NCI-H2107 treated with DMSO at 0.1 percent for 48 hours (cell line): ENCODE results near the gene ST6GALNAC4.
A peak's percentile ranks its signal among the peaks of the same experiment; 100 is the strongest.

ENCODE experiments used
- DNase-seq: peaks from one replicate; lab custom pipeline; 2025; ENCODE audit not compliant: unreplicated experiment; lab: John Stamatoyannopoulos, UW

Gene ST6GALNAC4, protein sequence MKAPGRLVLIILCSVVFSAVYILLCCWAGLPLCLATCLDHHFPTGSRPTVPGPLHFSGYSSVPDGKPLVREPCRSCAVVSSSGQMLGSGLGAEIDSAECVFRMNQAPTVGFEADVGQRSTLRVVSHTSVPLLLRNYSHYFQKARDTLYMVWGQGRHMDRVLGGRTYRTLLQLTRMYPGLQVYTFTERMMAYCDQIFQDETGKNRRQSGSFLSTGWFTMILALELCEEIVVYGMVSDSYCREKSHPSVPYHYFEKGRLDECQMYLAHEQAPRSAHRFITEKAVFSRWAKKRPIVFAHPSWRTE

DNA sequence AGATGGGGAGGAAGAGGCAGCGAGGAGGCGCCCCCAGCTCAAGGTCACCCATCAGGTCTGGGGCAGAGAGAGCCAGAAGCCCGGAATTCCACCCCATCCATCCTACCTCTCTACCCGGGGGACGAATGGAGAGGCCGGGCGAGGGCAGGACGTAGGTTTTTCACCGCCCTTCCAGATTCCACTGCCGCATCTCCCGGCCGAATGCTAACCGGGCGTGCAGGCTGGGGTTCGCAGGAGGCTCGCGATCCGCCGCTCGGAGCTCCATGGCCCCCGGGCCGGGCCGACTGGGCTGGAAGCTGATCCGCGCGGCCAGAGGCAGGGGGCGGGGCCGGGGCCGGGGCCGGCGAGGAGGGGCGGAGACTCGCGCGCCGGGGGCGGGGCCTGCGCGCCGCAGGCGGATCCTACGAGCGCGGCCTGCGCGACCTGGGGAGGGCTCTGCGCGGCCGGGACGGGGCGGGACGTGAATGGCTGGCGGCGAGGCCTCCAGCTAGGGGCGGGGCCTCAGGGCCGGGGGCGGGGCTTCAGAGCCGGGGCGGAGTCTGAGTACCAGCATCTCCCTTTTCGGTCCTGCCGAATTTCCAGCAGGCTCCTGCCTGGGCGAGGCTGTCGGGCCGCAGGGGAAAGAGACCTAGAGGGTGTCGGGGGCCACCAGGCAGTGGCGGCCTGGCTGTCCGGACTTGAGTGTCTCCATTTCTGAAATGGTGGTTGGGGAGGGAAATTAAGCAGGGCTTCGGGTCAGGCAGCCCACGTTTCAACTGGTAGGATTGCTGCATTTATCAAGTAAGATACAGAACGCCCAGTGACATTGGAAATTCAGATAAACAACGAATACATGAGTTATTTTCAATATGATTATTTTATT, at the start of gene ST6GALNAC4:
TSS of gene ST6GALNAC4 (minus strand) at position 322 of the 862 bp plus-strand sequence. CDS start 622 bp downstream, outside the sequence.
- peak; percentile 39 for DNase-seq

DNA sequence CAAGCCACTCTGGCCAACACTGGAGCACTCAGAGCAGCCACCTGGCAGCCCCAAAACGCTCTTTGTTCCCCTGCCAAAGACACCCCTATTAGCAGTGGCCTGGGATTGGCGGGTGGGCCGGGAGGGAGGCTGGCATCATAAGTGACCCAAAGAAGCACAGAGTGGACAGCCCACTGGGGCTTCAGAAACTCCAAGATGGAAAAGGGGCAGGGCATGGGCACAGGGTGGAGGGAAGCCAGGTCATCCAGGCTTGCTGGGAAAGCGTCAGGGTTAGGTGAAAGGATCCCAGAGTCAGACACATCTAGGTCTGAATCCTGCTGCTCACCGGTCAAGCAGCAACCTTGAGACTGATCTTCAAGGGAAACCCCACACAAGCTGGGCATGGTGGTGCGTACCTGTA, 49.1 kb upstream of the ST6GALNAC4 start:
- no peak for DNase-seq

DNA sequence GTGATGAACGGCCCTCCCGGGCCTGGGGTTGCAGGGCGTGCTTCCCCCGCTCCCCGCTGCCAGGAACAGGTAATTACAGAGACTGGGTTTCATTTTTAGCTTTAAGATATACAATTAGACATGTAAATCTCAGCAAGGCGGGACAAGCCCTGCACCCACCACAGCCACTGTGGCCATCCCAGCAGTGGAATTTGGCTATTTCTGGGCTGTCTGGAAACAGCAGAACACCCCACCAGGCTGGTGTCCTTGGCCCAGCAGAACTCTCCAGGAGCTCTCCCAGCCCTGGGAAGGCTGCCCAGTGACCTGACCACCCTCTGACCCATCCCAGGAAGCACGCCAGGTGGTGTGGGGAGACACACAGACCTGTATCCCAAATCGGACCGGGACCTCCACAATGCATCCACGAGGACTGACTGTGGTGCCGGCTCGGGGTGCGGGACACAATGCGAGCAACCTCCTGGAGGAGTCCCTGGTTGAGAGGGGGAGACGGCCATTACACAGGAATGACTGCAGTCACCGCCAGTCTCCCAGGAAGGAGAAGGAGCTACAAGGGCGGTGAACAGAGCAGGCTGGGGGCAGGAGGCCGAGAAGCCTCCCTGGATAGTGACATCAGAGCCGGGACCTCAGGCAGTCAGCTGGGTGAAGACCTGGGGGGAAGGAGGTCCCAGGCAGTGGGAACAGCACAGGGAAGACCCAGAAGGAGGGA, 46.7 kb upstream of the ST6GALNAC4 start:
- no peak for DNase-seq

DNA sequence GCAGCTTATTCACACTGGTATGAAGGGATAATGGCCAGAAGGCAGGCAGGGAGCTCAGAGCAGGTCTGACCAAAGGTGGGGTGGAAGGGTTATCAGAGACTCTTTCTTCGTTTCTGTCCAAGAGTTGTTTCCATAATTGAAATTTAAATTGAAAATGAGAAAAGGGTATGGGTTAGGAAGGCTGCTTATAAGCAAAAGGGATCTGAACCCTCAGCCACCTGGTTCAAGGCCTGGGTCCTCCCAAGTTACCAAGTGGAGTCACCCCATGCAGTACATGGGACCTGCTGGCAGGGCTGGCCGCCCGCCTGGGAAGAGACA, 46.2 kb upstream of the ST6GALNAC4 start:
- no peak for DNase-seq

DNA sequence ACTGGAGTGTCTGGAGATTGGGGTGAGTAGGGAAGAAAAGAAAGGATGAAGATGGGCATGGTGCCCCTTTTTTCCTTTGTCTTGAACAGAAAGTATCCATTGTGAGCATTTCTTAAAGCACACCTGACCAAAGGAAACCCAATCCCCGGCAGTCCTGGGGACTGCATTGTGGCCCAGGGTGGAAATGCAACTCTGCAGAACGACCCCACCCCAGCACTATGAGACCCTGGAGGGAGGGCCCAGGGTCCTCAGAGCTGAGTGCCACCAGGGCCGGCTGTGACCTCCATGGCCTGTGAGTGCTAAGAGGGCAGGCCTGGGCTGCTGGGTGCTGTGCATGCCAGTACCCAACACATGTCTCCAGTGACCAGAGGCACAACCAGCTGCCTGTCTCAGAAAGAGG, 45.4 kb upstream of the ST6GALNAC4 start:
- no peak for DNase-seq

DNA sequence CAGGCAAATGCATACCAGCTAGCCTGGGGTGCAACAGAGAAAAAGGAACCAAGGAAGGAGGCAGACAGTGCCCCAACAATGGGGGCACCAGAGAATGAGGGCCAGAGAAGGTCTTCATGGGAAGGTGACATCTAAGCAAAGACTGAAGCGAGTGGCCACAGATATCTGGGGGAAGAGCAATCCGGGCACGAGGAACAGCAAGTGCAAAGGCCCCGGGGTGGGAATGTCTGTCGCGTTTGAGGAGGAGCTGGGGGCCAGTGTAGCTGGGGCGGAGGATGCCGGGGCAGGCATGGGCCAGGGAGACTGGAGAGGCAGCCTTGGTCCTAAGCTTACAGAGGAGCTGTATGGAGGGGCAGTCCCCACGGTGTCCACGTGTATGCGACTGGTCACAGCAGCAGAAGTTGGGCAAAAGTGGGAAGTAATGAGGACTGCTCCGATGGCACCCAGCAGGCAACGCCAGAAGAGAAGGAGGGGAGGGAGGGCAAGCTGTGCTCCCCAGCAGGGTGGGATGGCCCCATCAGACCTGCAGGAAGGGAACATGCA, 44.8 kb upstream of the ST6GALNAC4 start:
- no peak for DNase-seq

DNA sequence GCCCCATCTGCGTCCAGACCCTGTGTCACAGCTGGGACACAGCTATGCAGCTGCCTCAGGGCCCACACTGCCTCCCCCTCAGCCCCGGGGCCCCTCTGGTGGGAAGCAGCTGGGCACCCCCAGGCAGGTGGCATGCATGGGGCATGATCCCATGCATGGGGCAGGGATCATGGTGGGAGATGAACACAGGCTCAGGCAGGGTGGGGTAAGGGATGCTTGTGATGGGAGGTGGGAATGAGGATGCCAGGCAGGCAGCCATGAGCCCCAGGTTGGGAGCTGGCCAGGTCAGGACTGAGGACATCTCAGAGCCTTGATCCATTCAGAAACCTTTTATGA, 44.3 kb upstream of the ST6GALNAC4 start:
- DNase-seq, result no peak

DNA sequence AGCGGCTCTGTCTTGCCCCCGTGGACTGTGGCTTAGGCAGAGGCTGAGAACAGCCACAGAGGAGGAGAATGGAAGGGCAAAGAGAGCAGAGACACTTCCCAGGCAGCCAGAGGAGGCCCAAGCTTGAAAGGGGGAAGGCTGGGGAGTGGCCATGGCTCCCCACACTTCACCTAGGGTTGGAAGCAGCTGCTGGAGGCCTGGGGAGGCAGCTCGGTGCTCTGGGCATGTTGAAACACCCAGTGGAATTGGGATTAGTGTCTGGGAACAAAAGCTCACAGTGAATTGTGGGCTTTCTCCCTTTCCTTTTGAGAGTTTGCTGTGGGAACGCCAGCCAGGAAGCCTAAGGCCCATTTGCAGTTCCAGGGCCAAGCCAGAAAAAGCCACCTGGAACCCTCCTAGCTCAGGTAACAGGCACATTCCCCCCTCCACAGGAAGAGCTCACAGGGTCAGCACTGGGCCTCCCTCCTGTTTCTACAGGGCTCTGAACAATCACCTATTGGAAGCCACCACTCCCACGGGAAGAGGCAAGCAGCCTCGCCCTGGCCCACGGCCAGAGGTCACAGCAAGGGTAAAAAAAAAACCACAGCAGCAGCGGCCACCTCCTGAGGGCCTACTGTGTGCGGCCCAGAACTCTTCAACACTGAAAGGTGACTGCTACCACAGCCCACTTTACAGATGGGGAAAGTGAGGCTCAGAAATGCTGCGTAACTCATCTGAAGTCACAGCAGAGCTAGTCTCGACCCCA, 43.7 kb upstream of the ST6GALNAC4 start:
- peak; percentile 85 for DNase-seq

DNA sequence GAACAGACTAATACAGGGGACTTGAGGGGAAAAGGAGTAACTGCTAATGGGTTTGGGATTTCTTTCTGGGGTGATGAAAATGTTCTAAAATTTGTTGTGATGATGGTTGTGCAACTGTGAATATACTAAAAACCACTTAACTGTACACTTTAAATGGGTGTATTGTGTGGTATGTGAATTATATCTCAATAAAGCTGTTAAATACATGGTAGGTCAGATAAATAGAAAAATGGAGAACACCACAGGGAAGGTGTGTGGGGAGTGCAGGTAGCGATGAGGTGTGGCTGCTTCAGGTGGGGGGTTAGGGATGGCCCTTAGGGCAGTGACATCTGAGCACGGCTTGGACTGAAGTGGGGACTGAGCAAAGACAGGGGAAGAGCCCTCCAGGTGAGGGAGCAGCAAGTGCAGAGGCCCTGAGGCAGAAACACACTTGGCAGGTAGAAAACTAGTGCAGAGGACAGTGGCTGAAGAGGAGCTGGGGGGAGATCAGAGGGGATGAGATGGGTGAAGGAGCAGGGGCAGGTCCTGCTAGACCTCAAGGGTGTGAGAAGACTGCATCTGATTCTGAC, 43.1 kb upstream of the ST6GALNAC4 start:
- DNase-seq, result no peak

DNA sequence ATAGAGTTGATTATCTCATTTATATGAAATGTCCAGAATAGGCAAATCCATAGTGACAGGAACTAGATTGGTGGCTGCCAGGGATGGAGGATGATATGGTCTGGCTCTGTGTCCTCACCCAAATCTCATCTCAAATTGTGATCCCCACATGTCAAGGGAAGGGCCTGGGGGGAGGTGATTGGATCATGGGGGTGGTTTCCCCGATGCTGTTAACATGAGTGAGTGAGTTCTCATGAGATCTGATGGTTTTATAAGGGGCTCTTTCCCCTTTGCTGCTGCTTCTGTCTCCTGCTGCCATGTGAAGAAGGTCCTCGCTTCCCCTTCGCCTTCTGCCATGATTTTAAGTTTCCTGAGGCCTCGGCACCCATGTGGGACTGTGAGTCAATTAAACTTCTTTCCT, 42.6 kb upstream of the ST6GALNAC4 start:
- DNase-seq, result no peak

DNA sequence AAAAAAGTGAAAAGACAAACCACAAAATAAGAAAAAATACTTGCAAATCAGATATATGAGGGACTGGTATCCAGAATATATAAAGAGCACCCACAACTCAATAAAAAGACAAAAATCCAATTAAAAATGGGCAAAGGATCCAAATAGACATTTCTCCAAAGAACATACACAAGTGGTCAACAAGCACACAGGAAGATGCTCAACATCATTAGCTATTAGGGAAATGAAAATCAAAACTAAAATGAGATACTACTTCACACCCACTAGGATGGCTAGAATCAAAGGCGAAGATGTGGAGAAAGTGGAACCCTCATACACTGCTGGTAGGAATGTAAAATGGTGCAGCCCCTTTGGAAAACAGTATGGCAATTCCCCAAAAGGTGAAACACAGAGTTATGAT, 41.9 kb upstream of the ST6GALNAC4 start:
- DNase-seq, result no peak

DNA sequence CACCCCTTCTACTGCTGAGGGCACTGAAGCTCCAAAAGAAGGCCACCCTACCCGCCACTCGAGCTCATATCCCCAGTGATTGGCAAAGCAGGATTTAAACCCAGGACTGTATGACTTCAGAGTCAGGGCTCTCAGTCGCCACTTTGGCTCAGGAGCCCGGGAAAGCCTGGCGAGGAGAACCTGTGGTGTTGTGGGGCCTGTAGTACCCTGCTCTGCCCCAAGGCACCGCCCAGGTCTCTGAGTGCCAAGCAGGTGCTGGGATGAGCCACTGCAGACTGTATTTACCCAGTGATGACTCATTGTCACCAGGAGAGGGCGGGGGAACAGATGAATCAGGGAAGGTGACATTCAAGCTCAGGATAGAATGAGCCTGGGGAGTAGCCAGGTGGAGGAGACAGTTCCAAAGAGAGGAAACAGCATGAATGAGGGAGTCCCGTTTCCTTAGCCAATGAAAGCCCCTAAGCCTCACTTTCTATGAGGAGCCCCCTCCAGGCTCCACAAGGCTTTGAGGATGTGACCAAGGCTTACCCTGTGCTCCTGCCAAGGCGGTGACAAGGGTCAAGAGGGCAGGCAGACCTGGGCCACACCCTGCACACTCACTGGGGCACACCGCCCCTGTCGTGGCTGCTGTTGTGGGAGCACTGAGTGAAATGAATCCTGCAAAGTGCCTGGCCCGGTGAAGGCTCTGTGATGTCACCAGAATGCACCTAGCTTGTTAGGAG, 38.6 kb upstream of the ST6GALNAC4 start:
- DNase-seq, result peak; percentile 95

DNA sequence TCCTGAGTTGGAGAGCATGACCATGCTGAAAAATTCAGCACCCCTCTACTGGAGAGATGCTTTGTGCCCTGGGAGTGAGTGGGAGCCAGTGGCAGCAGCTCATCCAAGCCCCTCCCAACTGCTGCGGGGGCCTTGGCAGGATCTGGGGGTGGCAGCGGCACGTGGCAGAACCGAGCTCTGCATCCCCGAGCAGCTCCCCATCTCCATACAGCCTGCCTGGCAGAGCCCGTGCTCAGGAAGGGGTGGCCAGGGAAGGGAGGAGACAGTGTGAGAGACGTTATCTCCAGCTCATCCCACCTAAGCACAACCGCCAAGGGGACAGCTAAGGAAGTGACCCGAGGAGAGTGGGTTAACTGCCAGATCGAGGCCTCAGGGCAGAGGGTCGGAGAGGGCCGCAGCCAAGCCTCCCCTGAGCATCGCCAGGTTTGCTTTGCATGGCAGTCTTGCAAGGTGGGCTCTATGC, 38.0 kb upstream of the ST6GALNAC4 start:
- no peak for DNase-seq

DNA sequence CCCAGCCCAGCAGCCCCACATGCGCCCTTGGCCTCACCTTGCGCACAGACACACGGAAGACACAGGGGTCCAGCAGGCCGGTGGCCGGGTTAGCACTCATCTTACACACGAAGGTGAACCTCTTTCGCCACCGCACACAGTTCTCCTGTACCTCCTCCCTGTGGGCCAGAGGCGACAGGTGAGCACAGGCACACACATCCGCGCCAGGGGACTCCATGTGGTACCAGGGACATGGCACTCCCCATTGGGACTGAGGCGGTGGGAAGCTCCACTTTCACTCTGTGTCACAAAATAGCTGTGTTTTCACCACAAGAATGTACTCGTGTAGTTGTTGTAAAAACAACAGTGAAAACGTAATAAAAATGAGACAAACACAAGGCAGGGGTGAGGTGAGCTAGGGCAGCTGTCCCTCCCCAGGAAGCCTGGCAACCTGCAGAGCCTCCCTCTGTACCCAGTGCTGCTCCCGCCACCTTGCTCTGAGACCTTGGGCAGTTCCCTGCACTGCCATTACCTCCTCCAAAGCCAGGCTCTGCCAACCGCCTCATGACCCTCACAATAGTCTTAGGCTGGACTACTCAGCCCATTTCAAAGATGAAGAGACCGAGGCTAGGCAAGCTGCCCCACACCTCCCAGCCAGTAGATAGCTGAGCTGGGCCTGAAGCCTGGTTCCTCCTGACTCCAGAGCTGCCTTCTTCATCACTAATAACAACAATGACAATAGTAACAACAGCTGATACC, 37.1 kb upstream of the ST6GALNAC4 start:
- DNase-seq, result peak; percentile 45

DNA sequence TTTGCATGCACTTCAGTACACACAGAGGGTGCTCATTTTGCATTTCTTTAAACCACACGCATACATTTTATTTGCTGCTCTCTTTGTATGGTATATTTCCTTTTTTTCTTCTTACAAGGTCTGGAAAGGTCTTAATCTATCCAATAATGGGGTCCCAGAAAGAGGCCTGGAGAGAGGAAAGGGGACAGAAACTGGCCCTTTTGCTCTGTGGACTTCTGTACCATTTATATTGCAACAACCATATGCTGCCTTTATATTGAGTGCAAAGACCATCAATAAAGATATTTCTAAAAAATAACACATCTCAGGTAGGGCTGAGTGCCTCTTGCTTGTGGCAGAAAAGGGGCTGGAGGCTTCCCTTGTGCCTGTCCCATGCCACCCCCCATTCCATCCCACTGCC, 36.3 kb upstream of the ST6GALNAC4 start:
- no peak for DNase-seq

DNA sequence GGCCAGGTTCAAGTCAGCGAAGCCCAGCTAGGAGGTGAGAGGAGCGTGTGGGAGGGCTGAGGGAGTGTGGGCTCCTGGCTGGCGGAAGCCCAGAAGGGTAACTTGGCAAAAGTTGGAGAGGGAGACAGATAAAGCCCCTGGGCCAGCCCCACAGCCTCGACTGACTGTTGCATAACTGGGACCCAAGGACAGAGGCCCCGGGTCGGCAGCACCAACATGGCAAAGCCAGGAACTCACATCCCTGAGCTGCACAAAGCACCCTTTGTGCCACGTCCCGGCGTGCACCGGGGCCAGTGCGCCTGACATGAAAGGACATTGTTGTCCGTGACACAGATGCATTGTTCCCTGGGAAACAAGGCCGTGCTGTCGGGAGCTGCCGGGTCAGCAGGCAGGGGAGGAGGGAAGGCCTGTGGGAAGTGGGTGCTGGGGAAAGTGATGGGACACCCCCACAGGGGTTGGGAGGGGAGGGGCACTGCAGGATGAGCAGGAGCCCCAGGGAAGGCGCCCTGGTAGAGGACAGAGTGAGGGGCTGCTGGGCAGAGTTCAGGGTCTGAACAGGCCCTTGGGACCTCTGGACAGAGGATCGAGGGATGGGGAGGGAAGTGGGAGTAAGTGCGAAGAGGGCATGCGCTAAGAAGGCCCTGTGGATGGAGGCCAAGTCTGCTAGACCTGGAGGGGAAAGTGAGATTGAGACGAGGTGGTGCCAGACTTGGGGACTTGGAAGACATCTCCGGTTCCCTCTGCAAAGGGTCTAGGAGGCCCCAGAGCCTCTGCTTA, 33.9 kb upstream of the ST6GALNAC4 start:
- DNase-seq, result no peak

DNA sequence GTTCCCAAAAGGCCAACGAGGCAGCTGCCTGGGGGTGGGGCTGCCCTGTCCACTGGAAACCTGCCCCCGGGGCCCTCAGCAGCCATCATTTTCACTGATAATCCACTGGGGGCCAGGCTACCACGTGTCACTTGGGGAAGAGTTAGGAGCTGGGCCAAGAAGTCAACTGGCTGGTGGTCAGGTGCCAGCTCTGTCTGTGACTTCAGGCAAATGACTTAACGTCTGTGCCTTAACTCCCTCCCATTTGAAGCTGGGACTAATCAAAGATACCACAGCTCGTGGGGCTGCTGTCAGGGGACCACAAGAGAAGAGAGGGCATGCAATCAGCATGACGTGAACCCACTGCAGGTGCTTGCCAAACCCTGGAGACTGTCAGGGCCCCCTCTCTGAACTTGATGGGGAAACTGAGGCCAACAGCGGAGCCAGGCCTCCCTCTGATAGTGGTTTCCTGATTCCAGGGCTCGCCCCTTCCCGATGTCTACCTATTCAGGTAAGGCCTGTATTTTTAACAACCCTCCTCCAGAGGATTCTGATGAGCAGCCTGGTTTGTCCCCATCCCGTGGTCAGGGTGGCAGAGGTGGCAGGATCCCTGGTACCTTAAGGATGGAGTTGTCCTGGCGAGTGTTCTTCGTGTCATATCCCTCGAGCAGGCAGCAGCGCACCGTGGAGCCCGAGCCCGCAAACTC, 33.1 kb upstream of the ST6GALNAC4 start:
- no peak for DNase-seq
